ENCODE measurements around the gene DGAT2. TPM values are rescaled to one million over a fixed set of nuclear protein-coding genes. Genes with fewer than 3 reads are reported as not detected.

DGAT2 gene
- 100 to 1,000 TPM in 1 of 2 donors, 10 to 100 TPM in 1; 64.0 to 151 TPM for total RNA-seq
- 100 to 1,000 TPM in 1 of 2 donors, 10 to 100 TPM in 1; 57.2 to 152 TPM for polyA plus RNA-seq

DNA sequence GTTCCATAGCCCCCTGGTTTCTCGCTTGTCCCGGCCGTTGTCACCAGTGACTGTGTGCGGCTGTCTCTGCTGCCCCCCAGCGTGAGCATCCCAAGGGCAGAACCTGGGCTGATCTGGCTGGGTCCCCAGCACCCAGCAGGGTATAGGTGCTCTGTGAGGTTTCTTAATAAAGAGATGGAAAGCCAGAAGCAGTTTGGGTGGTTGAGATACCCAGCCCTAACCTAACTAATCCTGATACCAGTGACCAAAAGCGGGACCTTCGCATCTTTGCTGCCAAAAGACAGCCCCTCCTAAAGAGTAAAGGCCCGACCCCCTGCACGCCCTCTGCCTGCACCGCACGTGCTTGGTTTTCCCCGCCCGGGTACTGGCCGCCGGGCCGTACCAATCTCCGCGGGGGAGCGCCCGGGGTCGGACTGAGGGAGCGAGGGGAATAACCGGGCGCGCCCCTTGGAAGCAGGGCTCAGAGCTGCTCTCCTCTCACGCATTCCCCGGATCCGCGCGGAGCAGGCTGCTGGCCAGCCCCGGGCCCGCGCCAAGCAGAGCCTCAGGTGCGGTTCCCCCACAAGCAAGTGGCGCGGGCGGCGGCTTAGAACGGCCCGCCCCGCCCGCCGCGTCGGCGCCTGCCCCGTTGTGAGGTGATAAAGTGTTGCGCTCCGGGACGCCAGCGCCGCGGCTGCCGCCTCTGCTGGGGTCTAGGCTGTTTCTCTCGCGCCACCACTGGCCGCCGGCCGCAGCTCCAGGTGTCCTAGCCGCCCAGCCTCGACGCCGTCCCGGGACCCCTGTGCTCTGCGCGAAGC is at the start of gene DGAT2:
TSS of gene DGAT2 (plus strand) at position 667 of the 797 bp plus-strand sequence. CDS start 214 bp downstream, outside the sequence.
- peak within 1 kb of the TSS; percentile 65 to 86 (median 80) for H3K4me3 ChIP-seq (ENCODE audit: low read depth in 1 of 3, low read length in 3 of 3)

More for the DNA sequence above, at the start of gene DGAT2:
- no peaks in the 10 kb centered on the region for H3K36me3 ChIP-seq (ENCODE audit: control insufficient read depth in 4 of 4, insufficient read depth in 3 of 4, low read depth in 1 of 4, low read length in 3 of 4)
- TF ChIP-seq FOXA1 (IDR thresholded peaks at IDR 0.05) = no peak
- TF ChIP-seq MAX (IDR thresholded peaks at IDR 0.05) = peak; percentile 67
- TF ChIP-seq, protein P1, sequence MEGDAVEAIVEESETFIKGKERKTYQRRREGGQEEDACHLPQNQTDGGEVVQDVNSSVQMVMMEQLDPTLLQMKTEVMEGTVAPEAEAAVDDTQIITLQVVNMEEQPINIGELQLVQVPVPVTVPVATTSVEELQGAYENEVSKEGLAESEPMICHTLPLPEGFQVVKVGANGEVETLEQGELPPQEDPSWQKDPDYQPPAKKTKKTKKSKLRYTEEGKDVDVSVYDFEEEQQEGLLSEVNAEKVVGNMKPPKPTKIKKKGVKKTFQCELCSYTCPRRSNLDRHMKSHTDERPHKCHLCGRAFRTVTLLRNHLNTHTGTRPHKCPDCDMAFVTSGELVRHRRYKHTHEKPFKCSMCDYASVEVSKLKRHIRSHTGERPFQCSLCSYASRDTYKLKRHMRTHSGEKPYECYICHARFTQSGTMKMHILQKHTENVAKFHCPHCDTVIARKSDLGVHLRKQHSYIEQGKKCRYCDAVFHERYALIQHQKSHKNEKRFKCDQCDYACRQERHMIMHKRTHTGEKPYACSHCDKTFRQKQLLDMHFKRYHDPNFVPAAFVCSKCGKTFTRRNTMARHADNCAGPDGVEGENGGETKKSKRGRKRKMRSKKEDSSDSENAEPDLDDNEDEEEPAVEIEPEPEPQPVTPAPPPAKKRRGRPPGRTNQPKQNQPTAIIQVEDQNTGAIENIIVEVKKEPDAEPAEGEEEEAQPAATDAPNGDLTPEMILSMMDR (IDR thresholded peaks at IDR 0.05; ENCODE audit: low read depth, low read length, missing input control) = peak; percentile 55
- TF ChIP-seq YY1 (IDR thresholded peaks at IDR 0.05) = peak; percentile 38
- TF ChIP-seq, protein P2, sequence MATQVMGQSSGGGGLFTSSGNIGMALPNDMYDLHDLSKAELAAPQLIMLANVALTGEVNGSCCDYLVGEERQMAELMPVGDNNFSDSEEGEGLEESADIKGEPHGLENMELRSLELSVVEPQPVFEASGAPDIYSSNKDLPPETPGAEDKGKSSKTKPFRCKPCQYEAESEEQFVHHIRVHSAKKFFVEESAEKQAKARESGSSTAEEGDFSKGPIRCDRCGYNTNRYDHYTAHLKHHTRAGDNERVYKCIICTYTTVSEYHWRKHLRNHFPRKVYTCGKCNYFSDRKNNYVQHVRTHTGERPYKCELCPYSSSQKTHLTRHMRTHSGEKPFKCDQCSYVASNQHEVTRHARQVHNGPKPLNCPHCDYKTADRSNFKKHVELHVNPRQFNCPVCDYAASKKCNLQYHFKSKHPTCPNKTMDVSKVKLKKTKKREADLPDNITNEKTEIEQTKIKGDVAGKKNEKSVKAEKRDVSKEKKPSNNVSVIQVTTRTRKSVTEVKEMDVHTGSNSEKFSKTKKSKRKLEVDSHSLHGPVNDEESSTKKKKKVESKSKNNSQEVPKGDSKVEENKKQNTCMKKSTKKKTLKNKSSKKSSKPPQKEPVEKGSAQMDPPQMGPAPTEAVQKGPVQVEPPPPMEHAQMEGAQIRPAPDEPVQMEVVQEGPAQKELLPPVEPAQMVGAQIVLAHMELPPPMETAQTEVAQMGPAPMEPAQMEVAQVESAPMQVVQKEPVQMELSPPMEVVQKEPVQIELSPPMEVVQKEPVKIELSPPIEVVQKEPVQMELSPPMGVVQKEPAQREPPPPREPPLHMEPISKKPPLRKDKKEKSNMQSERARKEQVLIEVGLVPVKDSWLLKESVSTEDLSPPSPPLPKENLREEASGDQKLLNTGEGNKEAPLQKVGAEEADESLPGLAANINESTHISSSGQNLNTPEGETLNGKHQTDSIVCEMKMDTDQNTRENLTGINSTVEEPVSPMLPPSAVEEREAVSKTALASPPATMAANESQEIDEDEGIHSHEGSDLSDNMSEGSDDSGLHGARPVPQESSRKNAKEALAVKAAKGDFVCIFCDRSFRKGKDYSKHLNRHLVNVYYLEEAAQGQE (IDR thresholded peaks at IDR 0.05) = no peak
- peak; percentile 31 to 32 for TF ChIP-seq RXRA (IDR thresholded peaks at IDR 0.05)
- peak in 1 of 2 donors; percentile 30 for TF ChIP-seq HNF4A (conservative IDR thresholded peaks at IDR 0.05)
- peak; percentile 85 to 87 for TF ChIP-seq RAD21 (IDR thresholded peaks at IDR 0.05)
- TF ChIP-seq SP1 (IDR thresholded peaks at IDR 0.05) = peak; percentile 30
- TF ChIP-seq ZBTB33 (IDR thresholded peaks at IDR 0.05) = no peak
- no peak for TF ChIP-seq HNF4G (IDR thresholded peaks at IDR 0.05)
- TF ChIP-seq EGR1 (IDR thresholded peaks at IDR 0.05; ENCODE audit: low read depth in 2 of 2) = peak in 1 of 2 donors; percentile 54
- TF ChIP-seq NR2F2 (IDR thresholded peaks at IDR 0.05) = no peak
- H3K9ac ChIP-seq (ENCODE audit: low read depth in 1 of 2, low read length in 2 of 2) = peak within 1 kb of the TSS; percentile 72 to 77
- peak within 1 kb of the TSS; percentile 85 to 92 for H3K27ac ChIP-seq (ENCODE audit: low read depth in 1 of 2, low read length in 2 of 2)
- peaks cover under 1 to 54% (median 41%) of the 10 kb centered on the region in 4 donors for H3K4me1 ChIP-seq (ENCODE audit: control insufficient read depth in 4 of 4, insufficient read depth in 4 of 4, low read length in 3 of 4)
- H3K9me3 ChIP-seq (ENCODE audit: control insufficient read depth in 4 of 4, low read length in 3 of 4) = no peaks in the 10 kb centered on the region
- DNase-seq (ENCODE audit: low spot score) = peak; percentile 78
- WGBS = 2% methylated on average over 66 of the region's 66 CpGs
- H3K27me3 ChIP-seq (ENCODE audit: control insufficient read depth in 4 of 4, insufficient read depth in 4 of 4, low read length in 3 of 4) = no peaks in the 10 kb centered on the region

Data from liver (tissue), 9 donors.